Stomach smooth muscle (tissue), 2 donors: ENCODE results near the gene TNS1.
A peak's percentile ranks its signal among the peaks of the same experiment; 100 is the strongest.

Experiments
- H3K27ac ChIP-seq: one replicate; pipeline ENCODE4 v1.7.0; 2013; ENCODE audit warnings: mild to moderate bottlenecking, low read length, inconsistent platforms
- H3K27me3 ChIP-seq, 2 donors: one replicate each; pipeline ENCODE4 v1.7.0; 2013; ENCODE audit warnings: low read length in 2 of 2; ENCODE audit not compliant: insufficient read depth in 2 of 2, control insufficient read depth in 1 of 2
- H3K36me3 ChIP-seq, 2 donors: one replicate each; pipeline ENCODE4 v1.7.0; 2013; ENCODE audit warnings: low read length in 2 of 2; ENCODE audit not compliant: control insufficient read depth in 2 of 2, insufficient read depth in 2 of 2
- H3K4me1 ChIP-seq: one replicate; pipeline ENCODE4 v1.7.0; 2013; ENCODE audit warnings: low read length; ENCODE audit not compliant: control insufficient read depth, insufficient read depth
- H3K4me3 ChIP-seq, 2 donors: one replicate each; pipeline ENCODE4 v1.7.0; 2013; ENCODE audit warnings: low read length in 2 of 2
- H3K9ac ChIP-seq, 2 donors: one replicate each; pipeline ENCODE4 v1.7.0; 2013; ENCODE audit warnings: low read length in 2 of 2, mild to moderate bottlenecking in 1 of 2
- H3K9me3 ChIP-seq, 2 donors: one replicate each; pipeline ENCODE4 v1.7.0; 2013; ENCODE audit warnings: low read length in 2 of 2; ENCODE audit not compliant: control insufficient read depth in 2 of 2
- donor health status: healthy.
- donor health status: Pancreatic carcinoma.

Gene TNS1

GRCh38 chr2:217968023-217968422 lies 34.8 kb downstream of the TNS1 start:
- Histone ChIP-seq H3K27me3 (no peaks in the 10 kb centered on the region), H3K9me3 (no peaks in the 10 kb centered on the region), H3K4me1 (peaks cover 42% of the 10 kb centered on the region), H3K4me3 (no peak overlapping the region), H3K36me3 (peaks cover 0 to 4% of the 10 kb centered on the region in 2 donors), H3K9ac (no peak overlapping the region), H3K27ac (no peak overlapping the region)

GRCh38 chr2:217966423-217967070 lies 36.2 kb downstream of the TNS1 start:
- Histone ChIP-seq H3K9me3 (no peaks in the 10 kb centered on the region), H3K4me1 (peaks cover 34% of the 10 kb centered on the region), H3K9ac (peak overlapping the region; percentile 55 to 56), H3K27me3 (no peaks in the 10 kb centered on the region), H3K36me3 (peaks cover 0 to 4% of the 10 kb centered on the region in 2 donors), H3K27ac (peak overlapping the region; percentile 75), H3K4me3 (peak overlapping the region; percentile 56 to 60)

- no peaks in the 10 kb centered on the region for H3K36me3 ChIP-seq
- H3K9me3 ChIP-seq: no peaks in the 10 kb centered on the region
- peaks cover 52% of the 10 kb centered on the region for H3K4me1 ChIP-seq
- H3K9ac ChIP-seq: peak overlapping the region; percentile 24 to 60
- peak overlapping the region; percentile 75 for H3K27ac ChIP-seq
- peak overlapping the region; percentile 29 to 33 for H3K4me3 ChIP-seq
- H3K27me3 ChIP-seq: no peaks in the 10 kb centered on the region
Observed at GRCh38 chr2:217964275-217965161, 38.3 kb downstream of the TNS1 start.

GRCh38 chr2:217960351-217960750 lies 42.4 kb downstream of the TNS1 start:
- H3K9ac ChIP-seq: peak overlapping the region in 1 of 2 donors; percentile 39
- H3K9me3 ChIP-seq: no peaks in the 10 kb centered on the region
- H3K4me1 ChIP-seq: peaks cover 55% of the 10 kb centered on the region
- H3K4me3 ChIP-seq: no peak overlapping the region
- peak overlapping the region; percentile 60 for H3K27ac ChIP-seq
- no peaks in the 10 kb centered on the region for H3K27me3 ChIP-seq
- H3K36me3 ChIP-seq: no peaks in the 10 kb centered on the region

GRCh38 chr2:217959723-217960122 lies 43.1 kb downstream of the TNS1 start:
- peak overlapping the region in 1 of 2 donors; percentile 39 for H3K9ac ChIP-seq
- H3K9me3 ChIP-seq: no peaks in the 10 kb centered on the region
- H3K27ac ChIP-seq: peak overlapping the region; percentile 60
- H3K36me3 ChIP-seq: no peaks in the 10 kb centered on the region
- no peaks in the 10 kb centered on the region for H3K27me3 ChIP-seq
- H3K4me3 ChIP-seq: no peak overlapping the region
- peaks cover 55% of the 10 kb centered on the region for H3K4me1 ChIP-seq

- Histone ChIP-seq H3K27ac (peak overlapping the region; percentile 46), H3K4me3 (no peak overlapping the region), H3K27me3 (no peaks in the 10 kb centered on the region), H3K9ac (no peak overlapping the region), H3K36me3 (no peaks in the 10 kb centered on the region), H3K4me1 (peaks cover 55% of the 10 kb centered on the region), H3K9me3 (no peaks in the 10 kb centered on the region)
Observed at GRCh38 chr2:217958884-217959225, 43.9 kb downstream of the TNS1 start.

- H3K4me3 ChIP-seq: no peak overlapping the region
- H3K27ac ChIP-seq: peak overlapping the region; percentile 46
- peaks cover 60% of the 10 kb centered on the region for H3K4me1 ChIP-seq
- H3K36me3 ChIP-seq: no peaks in the 10 kb centered on the region
- H3K9ac ChIP-seq: no peak overlapping the region
- no peaks in the 10 kb centered on the region for H3K9me3 ChIP-seq
- no peaks in the 10 kb centered on the region for H3K27me3 ChIP-seq
Observed at GRCh38 chr2:217958206-217958883, 44.5 kb downstream of the TNS1 start.

- H3K4me3 ChIP-seq: peak overlapping the region in 1 of 2 donors; percentile 40
- no peaks in the 10 kb centered on the region for H3K36me3 ChIP-seq
- no peaks in the 10 kb centered on the region for H3K27me3 ChIP-seq
- H3K9ac ChIP-seq: peak overlapping the region; percentile 51 to 65
- peaks cover 75% of the 10 kb centered on the region for H3K4me1 ChIP-seq
- no peaks in the 10 kb centered on the region for H3K9me3 ChIP-seq
- H3K27ac ChIP-seq: peak overlapping the region; percentile 88
Observed at GRCh38 chr2:217956586-217957457, 46.0 kb downstream of the TNS1 start.

- H3K4me3 ChIP-seq: no peak overlapping the region
- peak overlapping the region in 1 of 2 donors; percentile 65 for H3K9ac ChIP-seq
- H3K4me1 ChIP-seq: peaks cover 76% of the 10 kb centered on the region
- H3K9me3 ChIP-seq: no peaks in the 10 kb centered on the region
- H3K27me3 ChIP-seq: no peaks in the 10 kb centered on the region
- H3K36me3 ChIP-seq: no peaks in the 10 kb centered on the region
- H3K27ac ChIP-seq: peak overlapping the region; percentile 88
Observed at GRCh38 chr2:217955881-217956493, 46.8 kb downstream of the TNS1 start.
